HEK293T (cell line): ENCODE results near the gene RING1.

Experiments used
- FOXM1 ChIP-seq: fragments of 450-650 bp; IDR thresholded peaks from 2 replicates; pipeline ENCODE4 v1.6.1; 2017; ENCODE audit warnings: mild to moderate bottlenecking, borderline replicate concordance
- L3MBTL2 ChIP-seq: fragments of 450-650 bp; conservative IDR thresholded peaks from 2 replicates; pipeline ENCODE4 v1.6.1; 2016; ENCODE audit warnings: mild to moderate bottlenecking
- NFRKB ChIP-seq: fragments of 450-650 bp; IDR thresholded peaks from 2 replicates; pipeline ENCODE4 v1.6.1; 2016; ENCODE audit warnings: mild to moderate bottlenecking, moderate library complexity
- SP1 ChIP-seq: fragments of 450-650 bp; IDR thresholded peaks from 2 replicates; pipeline ENCODE4 v1.6.1; 2017

GRCh38 chr6:33209856-33210255, 1.6 kb downstream of the RING1 start:
- TF ChIP-seq L3MBTL2 (no peak), NFRKB (no peak), SP1 (no peak), FOXM1 (no peak)
